Cardiac muscle cell (in vitro differentiated cells and primary cell): ENCODE results near the gene MYO5B. TPM values are rescaled to one million over a fixed set of nuclear protein-coding genes. Genes with fewer than 3 reads are reported as not detected.

Experiments
- DNase-seq, 2 donors: peaks; one replicate each; pipeline versions ENCODE4 v3.0.0 to v3.0.0-alpha.2; 2010 to 2017; ENCODE audit warnings: low read depth in 1 of 2, low spot score in 1 of 2
- H3K27ac ChIP-seq: fragments of 200-600 bp; sonication (generic); 2 replicates; pipeline ENCODE4 v1.5.1; 2016
- H3K27me3 ChIP-seq: fragments of 200-600 bp; sonication (generic); 2 replicates; pipeline ENCODE4 v1.6.0; 2016; ENCODE audit warnings: control low read depth
- H3K36me3 ChIP-seq: fragments of 200-600 bp; sonication (generic); 2 replicates; pipeline ENCODE4 v1.5.1; 2016; ENCODE audit warnings: control low read depth
- H3K4me1 ChIP-seq: fragments of 200-600 bp; sonication (generic); 2 replicates; pipeline ENCODE4 v1.8.1; 2017; ENCODE audit warnings: low read depth, mild to moderate bottlenecking, mixed run types
- H3K4me3 ChIP-seq: fragments of 200-600 bp; sonication (generic); 2 replicates; pipeline ENCODE4 v1.5.1; 2016; ENCODE audit warnings: mild to moderate bottlenecking
- H3K9me3 ChIP-seq: fragments of 200-600 bp; sonication (generic); 2 replicates; pipeline ENCODE4 v1.5.1; 2017; ENCODE audit warnings: low read depth, mild to moderate bottlenecking, control low read depth
- CTCF ChIP-seq: IDR thresholded peaks from 2 replicates; pipeline ENCODE4 v1.5.1; 2012; ENCODE audit warnings: low read depth, mild to moderate bottlenecking, low read length
- polyA plus RNA-seq: library from polyadenylated mRNA; unstranded; fragments of >200 nt; fragmentation: Nextera tagmentation; extraction: Ambion mirVana; gene quantifications from 2 replicates; pipeline ENCODE4 v1.2.1, GENCODE V29; 2016
- total RNA-seq: library from RNA; depleted of rRNA; stranded (reverse); fragments of >200 nt; gene quantifications from 2 replicates; pipeline ENCODE4 v1.2.3, GENCODE V29; 2016

MYO5B gene
- total and polyA plus RNA-seq, 2 experiments from 2014 or later = 3.0 to 16.7 TPM

DNA sequence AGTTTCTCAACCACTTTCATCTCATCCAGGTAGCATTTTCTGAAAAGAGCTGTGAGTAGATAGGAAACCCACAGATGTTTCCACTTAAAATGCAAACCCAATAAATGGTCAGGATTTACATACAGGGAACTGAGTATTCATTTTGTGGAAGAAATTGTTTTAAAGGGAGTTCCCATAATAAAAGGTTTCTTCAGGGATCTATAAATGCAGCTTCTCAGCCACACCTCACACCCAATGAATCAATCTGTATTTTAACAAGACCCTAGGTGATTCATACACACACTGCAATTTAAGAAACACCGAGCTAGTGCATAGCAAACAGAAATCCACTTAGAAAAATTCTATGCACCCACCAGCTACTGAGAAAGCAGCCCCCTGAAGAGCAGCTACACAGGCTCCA lies 241.6 kb downstream of the MYO5B start:
- no peaks in the 10 kb centered on the region for H3K4me1 ChIP-seq
- no peaks in the 10 kb centered on the region for H3K27me3 ChIP-seq
- no peak for DNase-seq
- H3K9me3 ChIP-seq = no peaks in the 10 kb centered on the region
- no peaks in the 10 kb centered on the region for H3K36me3 ChIP-seq
- TF ChIP-seq CTCF = no peak
- H3K27ac ChIP-seq = no peak overlapping the region
- H3K4me3 ChIP-seq = no peak overlapping the region

DNA sequence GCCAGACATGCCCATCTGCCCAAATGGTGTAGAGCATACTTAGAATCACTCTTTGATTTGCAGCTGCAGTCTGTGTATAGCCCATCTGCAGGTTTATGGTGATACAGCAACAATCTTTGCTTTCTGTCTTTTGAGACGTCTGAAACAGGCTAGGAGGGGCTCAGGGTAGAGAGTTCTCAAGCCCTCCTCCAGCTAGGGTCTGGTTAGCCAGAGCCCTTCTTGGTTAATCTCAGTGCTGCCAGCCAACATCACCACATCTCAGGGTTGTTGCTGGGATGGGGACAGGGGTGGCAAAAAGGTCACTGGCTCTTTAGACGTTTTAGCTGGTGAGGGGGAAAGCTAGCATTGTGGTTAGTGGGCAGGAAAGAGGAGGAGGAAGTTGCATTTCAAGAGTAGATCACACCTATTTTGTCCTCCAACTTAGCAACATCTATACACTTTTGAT lies 245.0 kb downstream of the MYO5B start:
- DNase-seq = no peak
- Histone ChIP-seq H3K36me3 (no peaks in the 10 kb centered on the region), H3K4me1 (no peaks in the 10 kb centered on the region), H3K4me3 (no peak overlapping the region), H3K9me3 (no peaks in the 10 kb centered on the region), H3K27me3 (no peaks in the 10 kb centered on the region), H3K27ac (no peak overlapping the region)
- TF ChIP-seq CTCF = no peak

DNA sequence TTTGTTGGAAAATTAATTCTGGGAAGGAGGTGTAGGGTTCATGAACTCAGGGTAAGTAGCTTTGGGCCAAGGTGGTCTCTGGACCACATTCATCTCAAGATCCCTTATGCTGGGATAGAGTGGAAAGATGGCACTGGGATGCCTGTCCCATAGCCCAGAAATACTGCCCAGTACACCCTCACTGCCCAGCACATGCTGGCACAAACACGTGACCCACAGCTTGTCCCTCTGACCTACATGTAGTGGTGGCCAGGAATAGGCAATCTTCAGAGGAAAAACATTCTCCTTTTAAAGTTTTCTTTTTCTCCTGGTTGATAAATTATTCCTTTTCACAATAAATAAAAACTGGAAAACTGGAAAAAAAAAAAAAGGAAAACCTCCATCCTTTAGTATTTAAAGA lies 246.0 kb downstream of the MYO5B start:
- Histone ChIP-seq H3K4me3 (no peak overlapping the region), H3K27me3 (no peaks in the 10 kb centered on the region), H3K27ac (no peak overlapping the region), H3K4me1 (no peaks in the 10 kb centered on the region), H3K36me3 (no peaks in the 10 kb centered on the region), H3K9me3 (no peaks in the 10 kb centered on the region)
- TF ChIP-seq CTCF = no peak
- DNase-seq = no peak

DNA sequence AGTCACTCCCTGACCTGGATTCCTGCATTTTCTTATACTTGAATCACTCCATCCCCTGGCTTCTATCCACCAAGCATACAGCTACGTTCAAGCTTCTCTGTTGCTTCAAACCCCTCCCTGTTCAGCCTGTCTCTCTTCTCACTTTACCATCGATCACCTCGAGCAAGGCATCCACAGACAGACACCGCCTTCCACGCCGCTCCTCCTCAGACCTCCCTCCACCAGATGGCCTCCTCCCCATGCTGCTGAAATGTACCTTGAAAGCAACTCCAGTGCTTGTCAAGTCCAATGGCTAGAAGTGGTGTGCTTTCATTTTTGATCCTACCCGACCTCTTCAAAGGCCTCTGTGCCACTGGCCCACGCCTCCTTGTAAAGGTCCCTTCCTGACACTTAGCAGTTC lies 250.3 kb downstream of the MYO5B start:
- peak; percentile 17 for TF ChIP-seq CTCF
- peak in 1 of 2 donors; percentile 21 for DNase-seq

DNA sequence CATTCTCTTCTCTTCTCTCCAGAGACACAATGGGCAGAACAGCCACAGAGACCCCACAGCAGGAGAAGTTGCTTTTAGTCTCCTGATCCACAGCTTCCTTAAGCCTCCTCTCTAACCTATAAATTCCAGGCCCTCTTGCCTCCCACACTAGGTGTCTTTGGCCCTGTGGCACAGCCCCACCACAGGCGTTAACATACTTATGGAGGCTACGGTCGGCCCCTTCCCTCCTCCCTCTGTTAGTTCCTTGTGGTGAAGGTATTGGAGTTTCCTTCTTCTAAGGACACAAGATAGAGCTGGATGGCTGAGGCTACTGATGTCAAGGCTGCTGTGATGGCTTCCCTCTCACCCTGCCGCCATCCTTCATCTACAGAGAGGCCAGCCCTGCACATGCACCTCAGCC lies 258.1 kb downstream of the MYO5B start:
- Histone ChIP-seq H3K4me3 (no peak overlapping the region), H3K4me1 (no peaks in the 10 kb centered on the region), H3K27ac (no peak overlapping the region), H3K36me3 (no peaks in the 10 kb centered on the region), H3K27me3 (no peaks in the 10 kb centered on the region), H3K9me3 (no peaks in the 10 kb centered on the region)
- no peak for DNase-seq
- TF ChIP-seq CTCF = no peak

More for the DNA sequence above, 250.3 kb downstream of the MYO5B start:
- no peaks in the 10 kb centered on the region for H3K36me3 ChIP-seq
- H3K9me3 ChIP-seq = no peaks in the 10 kb centered on the region
- H3K27ac ChIP-seq = no peak overlapping the region
- no peaks in the 10 kb centered on the region for H3K4me1 ChIP-seq
- H3K27me3 ChIP-seq = no peaks in the 10 kb centered on the region
- no peak overlapping the region for H3K4me3 ChIP-seq

GRCh38 chr18:49935215-49935614 lies 259.7 kb downstream of the MYO5B start:
- Histone ChIP-seq H3K27me3 (no peaks in the 10 kb centered on the region), H3K9me3 (no peaks in the 10 kb centered on the region), H3K27ac (no peak overlapping the region), H3K36me3 (no peaks in the 10 kb centered on the region), H3K4me3 (no peak overlapping the region), H3K4me1 (no peaks in the 10 kb centered on the region)
- DNase-seq = no peak
- no peak for TF ChIP-seq CTCF
